ENCODE data around the gene PROSER2.

PROSER2 gene

GRCh38 chr10:11901454-11901832, 78.3 kb downstream of the PROSER2 start:
- no peak overlapping the region for H2AFZ ChIP-seq (ENCODE audit: low read length)
- H3K9me3 ChIP-seq (replicated peaks; ENCODE audit: insufficient read depth, low read length) = no peaks in the 10 kb centered on the region
- no peaks in the 10 kb centered on the region for H3F3A ChIP-seq (ENCODE audit: insufficient read depth, low read length)
- no peaks in the 10 kb centered on the region for H4K20me1 ChIP-seq (ENCODE audit: insufficient read depth, low read length)
- no peaks in the 10 kb centered on the region for H3K27me3 ChIP-seq (replicated peaks; ENCODE audit: insufficient read depth, low read length)
- H3K4me2 ChIP-seq (ENCODE audit: low read depth, low read length) = no peak overlapping the region
- no peak overlapping the region for H3K27ac ChIP-seq (ENCODE audit: low read length)
- no peak for DNase-seq
- H3K9me2 ChIP-seq (replicated peaks; ENCODE audit: insufficient read depth, low read length) = no peaks in the 10 kb centered on the region
- H3K4me3 ChIP-seq (ENCODE audit: low read length) = no peak overlapping the region
- TF ChIP-seq EZH2 (optimal IDR thresholded peaks at IDR 0.05; ENCODE audit: low read depth, low read length) (no peak), EZH2phosphoT487 (IDR thresholded peaks at IDR 0.05; ENCODE audit: low read length) (no peak), CTCF (IDR thresholded peaks at IDR 0.05; ENCODE audit: low read length) (no peak)
- no peak overlapping the region for H3K9ac ChIP-seq (ENCODE audit: low read length)
- H3K4me1 ChIP-seq (ENCODE audit: low read length) = no peaks in the 10 kb centered on the region
- H3K79me2 ChIP-seq (ENCODE audit: low read length) = no peaks in the 10 kb centered on the region
- no peaks in the 10 kb centered on the region for H3K36me3 ChIP-seq (replicated peaks; ENCODE audit: insufficient read depth, low read length)

- Histone ChIP-seq H3K36me3 (replicated peaks; ENCODE audit: insufficient read depth, low read length) (no peaks in the 10 kb centered on the region), H3K4me1 (ENCODE audit: low read length) (no peaks in the 10 kb centered on the region), H3F3A (ENCODE audit: insufficient read depth, low read length) (no peaks in the 10 kb centered on the region), H3K9me3 (replicated peaks; ENCODE audit: insufficient read depth, low read length) (no peaks in the 10 kb centered on the region), H3K27me3 (replicated peaks; ENCODE audit: insufficient read depth, low read length) (no peaks in the 10 kb centered on the region), H3K9ac (ENCODE audit: low read length) (no peak overlapping the region), H3K27ac (ENCODE audit: low read length) (no peak overlapping the region), H4K20me1 (ENCODE audit: insufficient read depth, low read length) (no peaks in the 10 kb centered on the region), H2AFZ (ENCODE audit: low read length) (no peak overlapping the region), H3K79me2 (ENCODE audit: low read length) (no peaks in the 10 kb centered on the region), H3K9me2 (replicated peaks; ENCODE audit: insufficient read depth, low read length) (no peaks in the 10 kb centered on the region), H3K4me2 (ENCODE audit: low read depth, low read length) (no peak overlapping the region), H3K4me3 (ENCODE audit: low read length) (no peak overlapping the region)
- no peak for DNase-seq
- no peak for TF ChIP-seq EZH2 (optimal IDR thresholded peaks at IDR 0.05; ENCODE audit: low read depth, low read length)
- no peak for TF ChIP-seq CTCF (IDR thresholded peaks at IDR 0.05; ENCODE audit: low read length)
- no peak for TF ChIP-seq EZH2phosphoT487 (IDR thresholded peaks at IDR 0.05; ENCODE audit: low read length)
Observed at GRCh38 chr10:11901833-11902475, 78.8 kb downstream of the PROSER2 start.

- H2AFZ ChIP-seq (ENCODE audit: low read length) = no peak overlapping the region
Observed at GRCh38 chr10:11902646-11903045, 79.5 kb downstream of the PROSER2 start.

More at GRCh38 chr10:11902646-11903045, 79.5 kb downstream of the PROSER2 start:
- no peak overlapping the region for H3K9ac ChIP-seq (ENCODE audit: low read length)
- TF ChIP-seq EZH2phosphoT487 (IDR thresholded peaks at IDR 0.05; ENCODE audit: low read length) = no peak
- TF ChIP-seq CTCF (IDR thresholded peaks at IDR 0.05; ENCODE audit: low read length) = no peak
- TF ChIP-seq EZH2 (optimal IDR thresholded peaks at IDR 0.05; ENCODE audit: low read depth, low read length) = no peak
- H4K20me1 ChIP-seq (ENCODE audit: insufficient read depth, low read length) = no peaks in the 10 kb centered on the region
- H3K4me3 ChIP-seq (ENCODE audit: low read length) = no peak overlapping the region
- no peaks in the 10 kb centered on the region for H3F3A ChIP-seq (ENCODE audit: insufficient read depth, low read length)
- H3K9me2 ChIP-seq (replicated peaks; ENCODE audit: insufficient read depth, low read length) = no peaks in the 10 kb centered on the region
- H3K27me3 ChIP-seq (replicated peaks; ENCODE audit: insufficient read depth, low read length) = no peaks in the 10 kb centered on the region
- no peaks in the 10 kb centered on the region for H3K79me2 ChIP-seq (ENCODE audit: low read length)
- H3K36me3 ChIP-seq (replicated peaks; ENCODE audit: insufficient read depth, low read length) = no peaks in the 10 kb centered on the region
- H3K9me3 ChIP-seq (replicated peaks; ENCODE audit: insufficient read depth, low read length) = no peaks in the 10 kb centered on the region
- no peak overlapping the region for H3K27ac ChIP-seq (ENCODE audit: low read length)
- no peaks in the 10 kb centered on the region for H3K4me1 ChIP-seq (ENCODE audit: low read length)
- no peak for DNase-seq
- H3K4me2 ChIP-seq (ENCODE audit: low read depth, low read length) = no peak overlapping the region

All from MM.1S (cell line).